ENCODE results near the gene GPRC5A. TPM values are rescaled to one million over a fixed set of nuclear protein-coding genes. Genes with fewer than 3 reads are reported as not detected.

Gene GPRC5A
- total and polyA plus RNA-seq, 7 donors = 2.1 to 75.5 (median 11.4) TPM

- no peaks in the 10 kb centered on the region for H3K27me3 ChIP-seq
- H3K9me3 ChIP-seq = no peaks in the 10 kb centered on the region
- H3K27ac ChIP-seq = no peak overlapping the region
- no peaks in the 10 kb centered on the region for H3K4me1 ChIP-seq
- no peaks in the 10 kb centered on the region for H3K36me3 ChIP-seq
- H3K4me3 ChIP-seq = no peak overlapping the region
- intact Hi-C loops (cut with DNase I) = no loop called here
- WGBS, 2 donors = 91 to 93% methylated on average over 4 of the region's 4 CpGs
- no peak for DNase-seq
- TF ChIP-seq POLR2AphosphoS5 (IDR thresholded peaks at IDR 0.05) = no peak
- no peak for TF ChIP-seq EP300 (IDR thresholded peaks at IDR 0.05)
- TF ChIP-seq CTCF (IDR thresholded peaks at IDR 0.05) = no peak
- no peak for TF ChIP-seq POLR2A (IDR thresholded peaks at IDR 0.05)
Measured at GRCh38 chr12:12933742-12934141, 42.4 kb downstream of the GPRC5A start.

- TF ChIP-seq CTCF (IDR thresholded peaks at IDR 0.05) (no peak), POLR2AphosphoS5 (IDR thresholded peaks at IDR 0.05) (no peak), EP300 (IDR thresholded peaks at IDR 0.05) (no peak), POLR2A (IDR thresholded peaks at IDR 0.05) (no peak)
- H3K27me3 ChIP-seq = no peaks in the 10 kb centered on the region
- no peaks in the 10 kb centered on the region for H3K4me1 ChIP-seq
- H3K9me3 ChIP-seq = no peaks in the 10 kb centered on the region
- 70 to 71% methylated on average over 8 of the region's 8 CpGs for WGBS, 2 donors
- H3K4me3 ChIP-seq = no peak overlapping the region
- H3K36me3 ChIP-seq = no peaks in the 10 kb centered on the region
- DNase-seq = no peak
- intact Hi-C loops (cut with DNase I) = no loop called here
- H3K27ac ChIP-seq = no peak overlapping the region
Measured at GRCh38 chr12:12934556-12934955, 43.2 kb downstream of the GPRC5A start.

GRCh38 chr12:12936983-12937491 is 45.7 kb downstream of the GPRC5A start:
- Histone ChIP-seq H3K27me3 (no peaks in the 10 kb centered on the region), H3K27ac (no peak overlapping the region), H3K9me3 (no peaks in the 10 kb centered on the region), H3K36me3 (no peaks in the 10 kb centered on the region), H3K4me3 (no peak overlapping the region), H3K4me1 (no peaks in the 10 kb centered on the region)
- WGBS, 2 donors = 91% methylated on average over 11 of the region's 11 CpGs
- TF ChIP-seq EP300 (IDR thresholded peaks at IDR 0.05) (no peak), CTCF (IDR thresholded peaks at IDR 0.05) (no peak), POLR2A (IDR thresholded peaks at IDR 0.05) (no peak), POLR2AphosphoS5 (IDR thresholded peaks at IDR 0.05) (no peak)
- DNase-seq = no peak
- intact Hi-C loops (cut with DNase I) = no loop called here

- 87 to 88% methylated on average over 5 of the region's 5 CpGs for WGBS, 2 donors
- Histone ChIP-seq H3K4me3 (no peak overlapping the region), H3K36me3 (no peaks in the 10 kb centered on the region), H3K27me3 (no peaks in the 10 kb centered on the region), H3K27ac (no peak overlapping the region), H3K4me1 (no peaks in the 10 kb centered on the region), H3K9me3 (no peaks in the 10 kb centered on the region)
- no peak for DNase-seq
- intact Hi-C loops (cut with DNase I) = no loop called here
- no peak for TF ChIP-seq CTCF (IDR thresholded peaks at IDR 0.05)
- TF ChIP-seq EP300 (IDR thresholded peaks at IDR 0.05) = no peak
- TF ChIP-seq POLR2AphosphoS5 (IDR thresholded peaks at IDR 0.05) = no peak
- no peak for TF ChIP-seq POLR2A (IDR thresholded peaks at IDR 0.05)
Measured at GRCh38 chr12:12938541-12938940, 47.2 kb downstream of the GPRC5A start.

GRCh38 chr12:12939888-12940287 is 48.5 kb downstream of the GPRC5A start:
- WGBS, 2 donors = 74 to 88% methylated on average over 1 of the region's 1 CpG

More at GRCh38 chr12:12939888-12940287, 48.5 kb downstream of the GPRC5A start:
- intact Hi-C loops (cut with DNase I) = no loop called here
- no peaks in the 10 kb centered on the region for H3K36me3 ChIP-seq
- DNase-seq = no peak
- no peaks in the 10 kb centered on the region for H3K9me3 ChIP-seq
- H3K4me3 ChIP-seq = no peak overlapping the region
- H3K4me1 ChIP-seq = no peaks in the 10 kb centered on the region
- TF ChIP-seq POLR2AphosphoS5 (IDR thresholded peaks at IDR 0.05) (no peak), CTCF (IDR thresholded peaks at IDR 0.05) (no peak), POLR2A (IDR thresholded peaks at IDR 0.05) (no peak), EP300 (IDR thresholded peaks at IDR 0.05) (no peak)
- no peak overlapping the region for H3K27ac ChIP-seq
- H3K27me3 ChIP-seq = no peaks in the 10 kb centered on the region

Measured in sigmoid colon (tissue), 7 donors.